ENCODE data around the gene MUC5AC. TPM values are rescaled to one million over a fixed set of nuclear protein-coding genes. Genes with fewer than 3 reads are reported as not detected.

Gene MUC5AC
- total and polyA plus RNA-seq, 2 experiments from 2014 or later: not detected

DNA sequence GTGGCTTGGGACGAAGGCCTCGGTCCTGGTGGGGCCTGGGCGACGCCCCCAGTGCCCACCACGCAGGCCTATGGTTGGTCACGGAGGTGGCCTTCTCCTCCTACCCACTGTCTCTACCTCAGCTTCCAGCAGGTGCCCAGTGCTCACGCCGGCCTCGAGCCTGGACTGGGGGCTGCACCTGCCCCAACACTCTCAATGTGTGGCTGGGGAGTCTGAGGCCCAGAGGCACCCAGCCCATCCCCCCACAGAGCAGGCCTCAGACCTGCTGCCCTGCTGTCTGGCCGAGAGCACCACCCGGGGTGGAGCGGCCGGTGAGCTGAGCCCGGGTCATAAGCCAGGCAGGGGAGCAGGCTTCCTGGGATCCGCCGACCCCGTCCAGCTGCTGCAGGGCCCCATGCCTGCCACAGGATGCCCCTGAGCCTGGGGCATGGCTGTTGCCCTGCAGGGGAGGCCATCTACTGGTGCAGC lies 28.6 kb upstream of the MUC5AC start:
- Histone ChIP-seq H3K36me3 (no peaks in the 10 kb centered on the region), H3K27me3 (no peaks in the 10 kb centered on the region), H3K27ac (no peak overlapping the region), H3K4me1 (ENCODE audit: low read depth) (no peaks in the 10 kb centered on the region), H3K4me3 (no peak overlapping the region), H3K9me3 (ENCODE audit: low read depth) (no peaks in the 10 kb centered on the region)
- DNase-seq (ENCODE audit: low read depth in 1 of 2, low spot score in 1 of 2): no peak
- TF ChIP-seq, protein P1, sequence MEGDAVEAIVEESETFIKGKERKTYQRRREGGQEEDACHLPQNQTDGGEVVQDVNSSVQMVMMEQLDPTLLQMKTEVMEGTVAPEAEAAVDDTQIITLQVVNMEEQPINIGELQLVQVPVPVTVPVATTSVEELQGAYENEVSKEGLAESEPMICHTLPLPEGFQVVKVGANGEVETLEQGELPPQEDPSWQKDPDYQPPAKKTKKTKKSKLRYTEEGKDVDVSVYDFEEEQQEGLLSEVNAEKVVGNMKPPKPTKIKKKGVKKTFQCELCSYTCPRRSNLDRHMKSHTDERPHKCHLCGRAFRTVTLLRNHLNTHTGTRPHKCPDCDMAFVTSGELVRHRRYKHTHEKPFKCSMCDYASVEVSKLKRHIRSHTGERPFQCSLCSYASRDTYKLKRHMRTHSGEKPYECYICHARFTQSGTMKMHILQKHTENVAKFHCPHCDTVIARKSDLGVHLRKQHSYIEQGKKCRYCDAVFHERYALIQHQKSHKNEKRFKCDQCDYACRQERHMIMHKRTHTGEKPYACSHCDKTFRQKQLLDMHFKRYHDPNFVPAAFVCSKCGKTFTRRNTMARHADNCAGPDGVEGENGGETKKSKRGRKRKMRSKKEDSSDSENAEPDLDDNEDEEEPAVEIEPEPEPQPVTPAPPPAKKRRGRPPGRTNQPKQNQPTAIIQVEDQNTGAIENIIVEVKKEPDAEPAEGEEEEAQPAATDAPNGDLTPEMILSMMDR (IDR thresholded peaks at IDR 0.05; ENCODE audit: low read depth, low read length): no peak

DNA sequence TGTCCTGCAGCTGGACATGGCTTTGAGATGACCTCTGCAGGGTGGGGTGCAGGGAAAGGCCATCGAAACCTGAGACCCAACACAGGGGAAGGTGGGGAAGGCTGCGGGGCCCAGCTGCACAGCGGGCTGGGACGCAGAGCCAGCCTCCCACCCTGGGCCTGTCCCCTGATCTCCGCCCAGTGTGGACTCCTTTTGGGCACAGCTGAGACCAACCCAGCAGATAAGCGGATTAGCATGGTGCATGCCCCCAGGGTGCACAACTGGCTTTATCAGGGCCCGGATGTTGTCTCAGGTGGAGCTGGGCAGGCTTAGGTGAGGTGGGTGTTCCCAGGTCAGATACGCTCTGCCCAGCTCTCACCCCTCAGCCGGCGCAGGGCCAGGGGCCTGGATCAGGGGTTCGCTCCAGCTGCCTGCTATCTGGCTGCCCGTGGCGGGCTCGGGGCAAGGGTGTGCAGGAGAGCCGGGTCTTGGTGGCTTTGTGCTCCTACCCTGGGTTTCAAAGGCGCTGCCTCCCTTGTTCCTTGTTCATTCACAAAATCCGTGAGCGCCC lies 28.1 kb upstream of the MUC5AC start:
- Histone ChIP-seq H3K4me3 (no peak overlapping the region), H3K9me3 (ENCODE audit: low read depth) (no peaks in the 10 kb centered on the region), H3K4me1 (ENCODE audit: low read depth) (no peaks in the 10 kb centered on the region), H3K27me3 (no peaks in the 10 kb centered on the region), H3K27ac (no peak overlapping the region), H3K36me3 (no peaks in the 10 kb centered on the region)
- no peak for DNase-seq (ENCODE audit: low read depth in 1 of 2, low spot score in 1 of 2)
- TF ChIP-seq, protein P1 (IDR thresholded peaks at IDR 0.05; ENCODE audit: low read depth, low read length): no peak

DNA sequence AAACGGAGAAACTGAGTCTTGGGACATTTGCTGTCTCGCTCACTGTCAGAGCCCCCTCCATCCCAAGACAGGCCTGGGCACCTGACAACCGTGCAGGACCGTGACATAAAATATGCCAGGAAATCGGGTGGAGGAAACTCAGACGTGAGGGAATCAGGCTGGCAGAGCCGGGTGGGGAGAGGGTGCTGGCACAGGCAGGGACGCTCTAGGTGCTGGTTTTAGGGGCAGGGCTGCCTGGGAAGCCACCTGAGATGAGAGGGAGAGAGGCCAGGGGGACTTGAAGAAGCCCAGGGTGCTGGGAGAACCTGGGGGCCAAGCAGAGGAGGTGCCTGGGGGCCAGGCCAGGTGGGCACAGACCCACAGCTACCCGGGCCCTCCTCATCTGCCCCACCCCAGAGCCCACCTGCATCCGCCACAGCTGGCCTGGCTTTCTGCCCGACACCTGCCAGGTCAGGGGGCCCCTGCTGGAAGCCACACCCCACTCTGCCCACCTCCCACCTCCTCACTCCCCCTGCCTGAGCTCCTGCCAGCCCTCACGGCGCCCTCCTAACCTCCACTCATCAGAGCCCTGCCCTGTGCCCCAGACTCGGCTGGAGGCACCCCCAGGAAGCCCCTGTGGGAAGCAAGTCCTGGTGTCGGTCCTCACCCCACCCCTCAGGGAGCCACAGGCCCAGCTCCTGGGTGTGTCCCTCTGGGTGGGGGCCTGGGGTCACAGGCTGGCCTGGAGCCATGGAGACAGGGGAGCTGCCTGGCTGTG lies 27.3 kb upstream of the MUC5AC start:
- TF ChIP-seq, protein P1 (IDR thresholded peaks at IDR 0.05; ENCODE audit: low read depth, low read length): no peak
- Histone ChIP-seq H3K4me1 (ENCODE audit: low read depth) (no peaks in the 10 kb centered on the region), H3K27ac (no peak overlapping the region), H3K27me3 (no peaks in the 10 kb centered on the region), H3K36me3 (no peaks in the 10 kb centered on the region), H3K9me3 (ENCODE audit: low read depth) (no peaks in the 10 kb centered on the region), H3K4me3 (no peak overlapping the region)
- no peak for DNase-seq (ENCODE audit: low read depth in 1 of 2, low spot score in 1 of 2)

DNA sequence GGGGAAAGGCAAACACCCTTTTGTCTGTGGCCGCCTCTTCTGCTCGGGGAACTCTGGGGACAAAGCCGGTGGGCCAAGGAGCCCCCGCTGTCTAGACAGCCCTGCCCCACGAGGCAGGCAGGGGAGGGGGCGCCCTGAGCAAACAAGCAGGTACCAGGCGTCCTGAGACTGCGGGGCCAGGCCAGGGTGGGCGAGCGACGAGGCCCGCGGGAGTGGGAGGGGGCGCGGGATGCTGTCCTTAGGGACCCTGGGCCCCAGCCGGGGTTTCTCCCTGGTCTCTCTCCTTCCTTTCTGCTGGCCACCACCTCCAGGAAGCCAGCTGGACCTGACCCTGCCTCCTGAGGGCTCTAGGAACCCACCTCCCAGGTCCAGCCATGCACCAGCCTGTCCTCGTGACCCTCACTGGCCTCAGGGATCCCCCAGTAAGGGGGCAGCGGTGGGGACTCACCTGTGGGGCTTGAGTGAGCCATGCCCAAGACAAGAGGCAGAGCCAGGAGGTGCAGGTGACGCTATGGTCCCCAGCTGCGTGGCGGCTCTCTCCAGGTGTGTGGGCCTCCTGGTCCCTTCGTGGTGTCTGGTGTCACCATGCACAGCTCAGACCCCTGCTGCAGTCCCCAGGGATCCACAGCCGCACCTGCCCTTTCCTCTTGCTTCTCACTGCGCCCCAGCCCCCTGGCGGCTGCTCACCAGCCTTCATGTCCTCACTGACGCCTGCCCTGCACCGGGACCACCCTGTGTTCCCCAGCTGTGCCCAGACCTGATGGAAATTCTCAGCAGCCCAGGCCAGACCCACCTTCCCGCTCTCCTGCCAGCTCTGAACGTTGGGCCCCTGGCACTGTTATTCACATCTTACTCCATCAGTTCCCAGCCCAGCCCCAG lies 26.5 kb upstream of the MUC5AC start:
- Histone ChIP-seq H3K4me3 (no peak overlapping the region), H3K4me1 (ENCODE audit: low read depth) (no peaks in the 10 kb centered on the region), H3K36me3 (no peaks in the 10 kb centered on the region), H3K9me3 (ENCODE audit: low read depth) (no peaks in the 10 kb centered on the region), H3K27ac (no peak overlapping the region), H3K27me3 (no peaks in the 10 kb centered on the region)
- TF ChIP-seq, protein P1 (IDR thresholded peaks at IDR 0.05; ENCODE audit: low read depth, low read length): no peak
- no peak for DNase-seq (ENCODE audit: low read depth in 1 of 2, low spot score in 1 of 2)

DNA sequence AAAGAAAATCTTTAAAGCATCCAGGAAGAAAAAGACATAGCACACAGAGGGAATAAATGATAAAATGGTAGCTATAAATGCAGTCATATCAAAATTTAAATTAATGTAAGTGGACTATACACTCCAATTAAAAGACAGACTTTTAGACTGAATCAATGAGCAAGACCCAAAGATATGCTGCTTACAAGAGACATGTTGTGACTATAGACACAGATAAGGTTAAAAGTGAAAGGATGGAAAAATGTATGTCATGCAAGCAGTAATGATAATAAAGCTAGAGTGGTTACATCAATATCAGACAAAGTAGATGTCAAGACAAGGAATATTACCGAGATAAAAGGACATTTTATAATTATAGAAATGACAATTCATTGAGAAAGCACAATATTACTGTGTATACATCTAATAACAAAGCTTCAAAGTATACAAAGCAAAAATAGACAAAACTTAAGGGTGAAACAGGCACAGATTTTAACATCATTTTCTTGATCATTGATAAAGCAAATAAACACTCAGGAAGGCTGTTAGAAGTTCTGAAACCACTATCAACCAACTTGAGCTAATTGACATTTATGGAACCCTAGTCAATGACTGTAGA lies 22.8 kb upstream of the MUC5AC start:
- TF ChIP-seq, protein P1 (IDR thresholded peaks at IDR 0.05; ENCODE audit: low read depth, low read length): no peak
- no peak for DNase-seq (ENCODE audit: low read depth in 1 of 2, low spot score in 1 of 2)
- Histone ChIP-seq H3K27me3 (no peaks in the 10 kb centered on the region), H3K4me1 (ENCODE audit: low read depth) (no peaks in the 10 kb centered on the region), H3K36me3 (no peaks in the 10 kb centered on the region), H3K9me3 (ENCODE audit: low read depth) (no peaks in the 10 kb centered on the region), H3K27ac (no peak overlapping the region), H3K4me3 (no peak overlapping the region)

Data from cardiac muscle cell (in vitro differentiated cells and primary cell).